Large intestine (tissue), 3 donors: ENCODE measurements around the gene LRP2BP. TPM values are rescaled to one million over a fixed set of nuclear protein-coding genes. Genes with fewer than 3 reads are reported as not detected.
"Not testable (repeated sequence)": the region's sequence is repeated elsewhere in the genome, so short reads cannot be mapped to it uniquely, and the experiment has no call there.

Source experiments
- DNase-seq, 2 donors: peaks; one replicate each; pipeline versions ENCODE4 v3.0.0 to v3.0.0-alpha.2; 2013
- H3K27ac ChIP-seq: one replicate; pipeline ENCODE4 v1.5.1; 2013; ENCODE audit warnings: low read length
- H3K27me3 ChIP-seq: 2 replicates; pipeline ENCODE4 v1.6.1; 2013; ENCODE audit warnings: low read length; ENCODE audit not compliant: control insufficient read depth, insufficient read depth
- H3K36me3 ChIP-seq: 2 replicates; pipeline ENCODE4 v1.6.1; 2013; ENCODE audit warnings: low read length; ENCODE audit not compliant: control insufficient read depth, insufficient read depth
- H3K4me1 ChIP-seq: one replicate; pipeline ENCODE4 v1.6.1; 2013; ENCODE audit warnings: low read length; ENCODE audit not compliant: control insufficient read depth, insufficient read depth
- H3K4me3 ChIP-seq: one replicate; pipeline ENCODE4 v1.5.1; 2013; ENCODE audit warnings: low read length
- H3K9me3 ChIP-seq: one replicate; pipeline ENCODE4 v1.6.1; 2013; ENCODE audit warnings: mild to moderate bottlenecking, low read depth, low read length, moderate library complexity; ENCODE audit not compliant: control insufficient read depth
- WGBS: methylation state at CpG from one replicate; pipeline ENCODE4 v1.1.5; 2013; ENCODE audit warnings: low lambda C conversion rate; ENCODE audit not compliant: insufficient coverage; 5-methylcytosine and 5-hydroxymethylcytosine counted together
- polyA plus RNA-seq: library from polyadenylated mRNA; unstranded; fragments of 120-200 nt; gene quantifications from one replicate; pipeline ENCODE4 v1.2.1, GENCODE V29; 2013

LRP2BP gene
- polyA plus RNA-seq, 1 donor: 2.6 TPM

DNA sequence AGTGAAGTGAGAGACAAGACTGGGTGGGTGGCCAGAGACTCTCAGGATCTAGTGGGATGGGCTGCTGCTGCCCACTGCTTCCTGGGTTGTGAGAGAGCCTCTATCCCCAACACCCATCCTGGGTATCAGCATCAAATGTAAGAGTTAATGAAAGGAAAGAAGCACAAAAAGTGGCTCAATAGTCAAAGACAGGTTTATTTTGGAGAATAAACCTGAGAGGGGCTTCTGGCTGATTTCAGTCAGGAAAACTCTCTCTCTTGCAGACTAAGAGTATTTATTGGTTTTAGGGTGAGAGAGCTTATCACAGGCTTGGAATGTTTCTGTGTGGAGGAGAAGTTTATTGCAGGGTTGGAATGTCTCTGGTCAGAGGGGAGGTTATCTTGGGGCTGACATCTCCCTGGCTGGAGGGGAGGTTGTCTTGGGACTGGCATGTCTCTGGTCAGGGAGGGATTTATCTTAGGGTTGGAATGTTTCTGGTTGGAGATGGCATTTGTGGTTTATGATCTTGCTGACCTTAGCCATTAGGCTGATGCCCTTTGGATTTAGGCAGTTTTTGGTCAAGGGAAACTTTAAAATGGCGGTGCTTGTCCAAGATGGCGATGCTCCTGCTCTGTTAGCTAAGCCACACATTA, 65.7 kb downstream of the LRP2BP start:
- DNase-seq: not testable (repeated sequence)

DNA sequence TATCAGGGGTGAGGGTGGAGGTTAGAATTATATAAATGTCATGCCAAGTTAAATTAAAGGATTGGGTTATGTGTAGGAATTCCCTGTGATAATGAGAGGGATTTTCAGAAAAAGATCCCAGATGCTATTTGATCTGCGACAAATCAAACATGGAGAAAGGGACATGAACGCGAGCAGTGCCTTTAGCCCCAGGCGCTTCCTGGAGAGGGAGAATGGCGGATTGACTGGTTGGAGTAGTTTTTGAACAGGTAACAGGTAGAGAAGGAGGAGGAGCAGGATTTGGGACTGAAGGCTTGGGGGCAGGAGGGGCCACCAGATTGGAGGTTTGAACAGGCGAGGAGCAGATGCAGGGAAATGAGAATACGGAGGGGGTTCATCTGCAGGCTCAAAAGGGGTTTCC, 67.1 kb downstream of the LRP2BP start:
- Histone ChIP-seq H3K27ac (no peak overlapping the region), H3K9me3 (no peaks in the 10 kb centered on the region), H3K36me3 (no peaks in the 10 kb centered on the region), H3K27me3 (no peaks in the 10 kb centered on the region), H3K4me1 (no peaks in the 10 kb centered on the region), H3K4me3 (no peak overlapping the region)
- DNase-seq: no peak
- WGBS: 100% methylated on average over 2 of the region's 7 CpGs

More for the DNA sequence above, 65.7 kb downstream of the LRP2BP start:
- not testable (repeated sequence) for H3K27me3 ChIP-seq, H3K36me3 ChIP-seq, H3K4me3 ChIP-seq, H3K27ac ChIP-seq, H3K4me1 ChIP-seq, H3K9me3 ChIP-seq
- WGBS: no CpG with 5 or more reads among the region's 2 CpGs

DNA sequence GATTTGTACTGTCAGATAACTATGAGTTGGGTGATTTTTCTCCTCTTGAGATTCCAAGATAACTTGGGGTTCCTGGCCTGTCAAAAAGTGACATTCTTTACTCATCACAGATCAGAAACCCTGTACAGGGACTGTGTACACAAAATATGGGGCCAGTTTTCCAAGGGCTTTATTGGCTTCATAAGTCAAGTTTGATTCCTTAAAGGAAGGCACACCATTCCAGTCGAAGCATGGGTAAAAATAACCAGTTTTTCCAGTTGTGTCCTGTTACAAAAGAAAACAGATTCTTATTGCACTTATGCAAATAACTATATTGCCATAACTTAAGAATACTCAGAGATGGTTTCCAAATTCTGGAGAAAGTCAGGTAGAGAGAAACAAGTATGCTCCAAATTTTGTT, 70.0 kb downstream of the LRP2BP start:
- not testable (repeated sequence) for H3K27me3 ChIP-seq, H3K9me3 ChIP-seq, H3K36me3 ChIP-seq, H3K27ac ChIP-seq, H3K4me3 ChIP-seq, H3K4me1 ChIP-seq, DNase-seq
- no CpG with 5 or more reads among the region's 1 CpG for WGBS

DNA sequence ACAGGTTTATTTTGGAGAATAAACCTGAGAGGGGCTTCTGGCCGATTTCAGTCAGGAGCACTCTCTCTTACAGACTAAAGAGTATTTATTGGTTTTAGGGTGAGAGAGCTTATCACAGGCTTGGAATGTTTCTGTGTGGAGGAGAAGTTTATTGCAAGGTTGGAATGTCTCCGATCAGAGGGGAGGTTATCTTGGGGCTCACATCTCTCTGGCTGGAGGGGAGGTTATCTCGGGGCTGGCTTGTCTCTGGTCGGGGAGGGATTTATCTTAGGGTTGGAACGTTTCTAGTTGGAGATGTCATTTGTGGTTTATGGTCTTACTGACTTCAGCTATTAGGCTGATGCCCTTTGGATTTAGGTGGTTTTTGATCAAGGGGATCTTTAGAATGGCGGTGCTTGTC, 71.4 kb downstream of the LRP2BP start:
- DNase-seq, H3K9me3 ChIP-seq, H3K4me1 ChIP-seq, H3K36me3 ChIP-seq, H3K4me3 ChIP-seq, H3K27ac ChIP-seq, H3K27me3 ChIP-seq: not testable (repeated sequence)
- WGBS: 75% methylated on average over 1 of the region's 6 CpGs

DNA sequence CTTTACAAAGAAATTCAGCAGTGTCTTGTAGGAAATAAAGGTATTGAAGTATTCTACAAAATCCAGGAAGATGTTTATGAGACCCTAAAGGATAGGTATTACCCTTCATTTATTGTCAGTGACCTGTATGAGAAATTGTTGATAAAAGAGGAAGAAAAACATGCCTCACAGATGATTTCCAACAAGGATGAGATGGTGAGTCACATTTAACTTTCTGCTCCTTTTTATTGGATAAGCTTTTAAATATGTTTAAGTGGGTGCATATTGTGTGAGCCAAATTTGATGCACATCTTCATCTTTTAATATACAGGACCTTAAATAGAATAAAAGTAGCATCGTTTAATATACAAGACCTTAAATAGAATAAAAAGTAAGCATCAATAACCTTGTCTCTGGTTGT, 72.1 kb downstream of the LRP2BP start:
- 100% methylated on average over 1 of the region's 1 CpG for WGBS

DNA sequence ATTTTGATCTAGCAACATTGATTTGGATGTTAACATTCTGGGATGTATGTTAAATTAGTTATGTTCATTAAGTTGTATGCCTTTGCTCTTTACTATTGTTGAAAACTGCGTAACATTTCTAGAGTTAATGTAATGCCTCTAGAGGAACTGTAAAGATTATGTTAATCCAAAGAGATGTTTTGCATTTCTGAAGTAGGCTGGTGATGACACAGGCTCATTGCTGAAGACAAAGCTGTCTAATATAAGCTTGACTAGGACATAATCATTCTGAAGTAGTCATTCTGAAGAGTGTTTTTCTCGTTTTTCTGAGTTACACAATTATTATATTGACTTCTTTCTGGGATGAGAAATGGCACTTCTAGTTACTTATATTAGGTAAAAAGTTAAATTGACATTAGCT, 72.9 kb downstream of the LRP2BP start:
- DNase-seq: no peak
- Histone ChIP-seq H3K4me3 (no peak overlapping the region), H3K9me3 (no peaks in the 10 kb centered on the region), H3K4me1 (no peaks in the 10 kb centered on the region), H3K27me3 (no peaks in the 10 kb centered on the region), H3K27ac (no peak overlapping the region), H3K36me3 (no peaks in the 10 kb centered on the region)
- 100% methylated on average over 2 of the region's 2 CpGs for WGBS

More for the DNA sequence above, 72.1 kb downstream of the LRP2BP start:
- H3K36me3 ChIP-seq: no peaks in the 10 kb centered on the region
- DNase-seq: no peak
- no peaks in the 10 kb centered on the region for H3K4me1 ChIP-seq
- no peak overlapping the region for H3K4me3 ChIP-seq
- H3K9me3 ChIP-seq: no peaks in the 10 kb centered on the region
- H3K27me3 ChIP-seq: no peaks in the 10 kb centered on the region
- H3K27ac ChIP-seq: no peak overlapping the region

DNA sequence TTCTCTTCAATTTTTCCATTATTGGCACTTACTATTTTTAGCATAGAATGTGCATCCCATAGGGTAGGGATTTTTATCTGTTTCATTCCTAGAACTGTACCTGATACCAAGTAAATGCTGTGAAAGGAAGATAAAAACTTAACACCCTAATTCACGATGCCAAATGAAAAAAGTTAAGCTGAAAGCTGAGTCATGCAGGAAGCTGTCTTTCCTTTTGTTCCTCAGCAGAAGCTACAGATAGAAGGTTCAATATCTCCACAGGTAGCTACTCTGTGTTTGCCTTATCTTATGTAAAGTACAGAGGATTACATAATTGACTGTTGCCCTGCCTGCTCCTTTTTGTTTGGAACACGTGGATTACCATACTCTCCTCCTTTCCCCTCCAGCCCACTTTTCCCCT, 77.0 kb downstream of the LRP2BP start:
- peak; percentile 23 to 58 for DNase-seq
- Histone ChIP-seq H3K36me3 (peaks cover 3% of the 10 kb centered on the region), H3K4me3 (no peak overlapping the region), H3K9me3 (no peaks in the 10 kb centered on the region), H3K27ac (no peak overlapping the region), H3K4me1 (no peaks in the 10 kb centered on the region), H3K27me3 (no peaks in the 10 kb centered on the region)
- WGBS: 40% methylated on average over 2 of the region's 2 CpGs

DNA sequence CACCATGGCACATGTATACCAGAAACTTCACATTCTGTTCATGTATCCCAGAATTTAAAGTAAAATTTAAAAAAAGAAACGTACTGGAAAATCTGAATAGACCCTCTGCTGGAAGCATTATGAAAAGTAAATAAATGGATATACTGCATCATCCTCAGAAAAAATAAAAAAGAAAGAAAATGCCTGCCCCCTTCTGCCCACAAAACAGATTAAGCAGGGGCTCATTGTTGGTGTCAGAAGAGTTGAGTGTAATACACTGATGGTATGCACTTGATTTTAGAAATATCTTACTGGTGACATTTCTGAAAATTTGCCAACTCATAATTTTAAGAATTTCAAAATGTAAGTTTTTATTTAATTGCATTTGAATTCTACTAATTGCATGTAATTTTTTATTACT, 77.8 kb downstream of the LRP2BP start:
- H3K9me3 ChIP-seq: no peaks in the 10 kb centered on the region
- no peak overlapping the region for H3K27ac ChIP-seq
- no peak for DNase-seq
- no peaks in the 10 kb centered on the region for H3K27me3 ChIP-seq
- 100% methylated on average over 1 of the region's 1 CpG for WGBS
- H3K36me3 ChIP-seq: peaks cover 5% of the 10 kb centered on the region
- no peak overlapping the region for H3K4me3 ChIP-seq
- H3K4me1 ChIP-seq: no peaks in the 10 kb centered on the region

DNA sequence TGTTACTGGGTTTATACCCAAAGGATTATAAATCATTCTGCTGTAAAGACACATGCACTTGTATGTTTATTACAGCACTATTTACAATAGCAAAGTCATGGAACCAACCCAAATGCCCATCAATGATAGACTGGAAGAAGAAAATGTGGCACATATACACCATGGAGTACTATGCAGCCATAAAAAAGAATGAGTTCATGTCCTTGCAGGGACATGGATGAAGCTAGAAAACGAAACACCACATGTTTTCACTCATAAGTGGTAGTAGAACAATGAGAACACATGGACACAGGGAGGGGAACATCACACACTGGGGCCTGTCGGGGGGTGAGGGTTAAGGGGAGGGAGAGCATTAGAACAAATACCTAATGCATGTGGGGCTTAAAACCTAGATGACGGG, 78.3 kb downstream of the LRP2BP start:
- not testable (repeated sequence) for H3K27ac ChIP-seq, H3K4me3 ChIP-seq, H3K27me3 ChIP-seq, H3K9me3 ChIP-seq, DNase-seq, H3K36me3 ChIP-seq, H3K4me1 ChIP-seq
- no CpG with 5 or more reads among the region's 3 CpGs for WGBS
